Chondrocyte (in vitro differentiated cells): ENCODE results near the gene DNAH12. TPM values are rescaled to one million over a fixed set of nuclear protein-coding genes. Genes with fewer than 3 reads are reported as not detected.
"Not testable (repeated sequence)": the region's sequence is repeated elsewhere in the genome, so short reads cannot be mapped to it uniquely, and the experiment has no call there.

Source experiments
- DNase-seq: peaks from one replicate; pipeline ENCODE4 v3.0.0; 2021; ENCODE audit warnings: mixed read lengths, low spot score
- H3K27ac Mint-ChIP-seq: one replicate; pipeline ENCODE4 v1.8.0; 2021; ENCODE audit warnings: mild to moderate bottlenecking, moderate library complexity, mixed read lengths; ENCODE audit not compliant: unreplicated experiment
- H3K27me3 Mint-ChIP-seq: 2 replicates; pipeline ENCODE4 v1.8.0; 2021; ENCODE audit warnings: low read depth, mixed read lengths
- H3K36me3 Mint-ChIP-seq: 2 replicates; pipeline ENCODE4 v1.8.0; 2021; ENCODE audit warnings: low read depth, mixed read lengths
- H3K4me1 Mint-ChIP-seq: 2 replicates; pipeline ENCODE4 v1.8.0; 2021; ENCODE audit warnings: low read depth, mild to moderate bottlenecking, mixed read lengths
- H3K4me3 Mint-ChIP-seq: one replicate; pipeline ENCODE4 v1.8.0; 2021; ENCODE audit warnings: mild to moderate bottlenecking, moderate library complexity, mixed read lengths; ENCODE audit not compliant: unreplicated experiment
- H3K9me3 Mint-ChIP-seq: 2 replicates; pipeline ENCODE4 v1.8.0; 2021; ENCODE audit warnings: low read depth, mixed read lengths
- CTCF ChIP-seq: fragments of 200-600 bp; sonication (generic); IDR thresholded peaks from 2 replicates; pipeline ENCODE4 v1.5.0; 2021; ENCODE audit warnings: antibody characterized with exemption, mild to moderate bottlenecking, moderate library complexity
- total RNA-seq: library from RNA; stranded (reverse); gene quantifications from 3 replicates; pipeline ENCODE4 v1.2.1, GENCODE V29; 2021

DNAH12 gene
- total RNA-seq, 1 donor from 2014 or later = 0.02 TPM

GRCh38 chr3:57446318-57446841 lies 97.8 kb downstream of the DNAH12 start:
- DNase-seq = no peak
- Mint-ChIP-seq H3K36me3 (no peaks in the 10 kb centered on the region), H3K27ac (no peak overlapping the region), H3K27me3 (no peaks in the 10 kb centered on the region), H3K4me1 (peaks cover 6% of the 10 kb centered on the region), H3K9me3 (no peaks in the 10 kb centered on the region), H3K4me3 (no peak overlapping the region)
- no peak for TF ChIP-seq CTCF

- Mint-ChIP-seq H3K4me3 (no peak overlapping the region), H3K4me1 (no peaks in the 10 kb centered on the region), H3K27me3 (peaks cover 2% of the 10 kb centered on the region), H3K36me3 (no peaks in the 10 kb centered on the region), H3K27ac (no peak overlapping the region), H3K9me3 (no peaks in the 10 kb centered on the region)
- no peak for DNase-seq
- no peak for TF ChIP-seq CTCF
Measured at GRCh38 chr3:57444469-57444868, 99.7 kb downstream of the DNAH12 start.

- H3K27ac Mint-ChIP-seq, H3K4me1 Mint-ChIP-seq, H3K27me3 Mint-ChIP-seq, H3K4me3 Mint-ChIP-seq, DNase-seq, H3K9me3 Mint-ChIP-seq, H3K36me3 Mint-ChIP-seq: not testable (repeated sequence)
Measured at GRCh38 chr3:57440144-57440543, 104.0 kb downstream of the DNAH12 start.

- H3K27ac Mint-ChIP-seq, H3K27me3 Mint-ChIP-seq, DNase-seq, H3K4me1 Mint-ChIP-seq, H3K9me3 Mint-ChIP-seq, H3K4me3 Mint-ChIP-seq, H3K36me3 Mint-ChIP-seq: not testable (repeated sequence)
Measured at GRCh38 chr3:57438460-57438859, 105.7 kb downstream of the DNAH12 start.

- Mint-ChIP-seq H3K27ac (no peak overlapping the region), H3K27me3 (peaks cover 2% of the 10 kb centered on the region), H3K36me3 (no peaks in the 10 kb centered on the region), H3K9me3 (no peaks in the 10 kb centered on the region), H3K4me3 (no peak overlapping the region), H3K4me1 (no peaks in the 10 kb centered on the region)
- no peak for TF ChIP-seq CTCF
- DNase-seq = no peak
Measured at GRCh38 chr3:57436195-57436761, 107.9 kb downstream of the DNAH12 start.

GRCh38 chr3:57434041-57434440 lies 110.1 kb downstream of the DNAH12 start:
- DNase-seq = no peak
- H3K27ac Mint-ChIP-seq = no peak overlapping the region
- H3K4me3 Mint-ChIP-seq = no peak overlapping the region
- no peaks in the 10 kb centered on the region for H3K4me1 Mint-ChIP-seq
- peaks cover 7% of the 10 kb centered on the region for H3K27me3 Mint-ChIP-seq
- H3K9me3 Mint-ChIP-seq = no peaks in the 10 kb centered on the region
- TF ChIP-seq CTCF = peak; percentile 80
- no peaks in the 10 kb centered on the region for H3K36me3 Mint-ChIP-seq
